HL-60 (cell line): ENCODE results near the gene DDX28.
A peak's percentile ranks its signal among the peaks of the same experiment; 100 is the strongest.

ENCODE experiments used
- CTCF ChIP-seq: IDR thresholded peaks from one replicate; pipeline ENCODE4 v1.5.1; 2011; ENCODE audit warnings: low read length, control low read depth, inconsistent platforms; ENCODE audit not compliant: insufficient read depth
- GABPA ChIP-seq: IDR thresholded peaks from 2 replicates; pipeline ENCODE4 v1.6.1; 2012; ENCODE audit warnings: low read depth
- POLR2AphosphoS5 ChIP-seq: IDR thresholded peaks from 2 replicates; pipeline ENCODE4 v1.6.1; 2012; ENCODE audit warnings: low read depth
- REST ChIP-seq: IDR thresholded peaks from 2 replicates; pipeline ENCODE4 v1.6.1; 2012; ENCODE audit warnings: low read depth; ENCODE audit not compliant: insufficient replicate concordance
- SPI1 ChIP-seq: IDR thresholded peaks from 2 replicates; pipeline ENCODE4 v1.6.1; 2012; ENCODE audit warnings: low read depth, mild to moderate bottlenecking, borderline replicate concordance

- no peak for TF ChIP-seq CTCF
- TF ChIP-seq SPI1 = peak; percentile 40; the same call in 1 of the 2 replicates
- no peak for TF ChIP-seq REST
- no peak for TF ChIP-seq POLR2AphosphoS5
- 0 out of 2 replicates have a peak, but pooled peaks have one; percentile 11 for TF ChIP-seq GABPA
These were observed 23.0 kb downstream of the DDX28 start for GRCh38 chr16:67999985-68000384.
